Mesothelial cell of epicardium (in vitro differentiated cells): ENCODE measurements around the gene UGT1A6. TPM values are rescaled to one million over a fixed set of nuclear protein-coding genes. Genes with fewer than 3 reads are reported as not detected.
"Not testable (repeated sequence)": the region's sequence is repeated elsewhere in the genome, so short reads cannot be mapped to it uniquely, and the experiment has no call there.

ENCODE experiments used
- DNase-seq, 2 experiments: peaks; one replicate each; pipeline ENCODE4 v3.0.0; 2021; ENCODE audit warnings: low spot score in 2 of 2; ENCODE audit not compliant: unreplicated experiment in 2 of 2
- H3K27ac Mint-ChIP-seq: 2 replicates; pipeline ENCODE4 v1.8.0; 2021; ENCODE audit warnings: mixed read lengths
- H3K27me3 Mint-ChIP-seq: 2 replicates; pipeline ENCODE4 v1.8.0; 2021; ENCODE audit warnings: low read depth, mixed read lengths
- H3K36me3 Mint-ChIP-seq: 2 replicates; pipeline ENCODE4 v1.8.0; 2021; ENCODE audit warnings: mixed read lengths
- H3K4me1 Mint-ChIP-seq: 2 replicates; pipeline ENCODE4 v1.8.0; 2021; ENCODE audit warnings: mixed read lengths
- H3K4me3 Mint-ChIP-seq: 2 replicates; pipeline ENCODE4 v1.8.0; 2021; ENCODE audit warnings: mild to moderate bottlenecking, moderate library complexity, mixed read lengths
- H3K9me3 Mint-ChIP-seq: 2 replicates; pipeline ENCODE4 v1.8.0; 2021; ENCODE audit warnings: mixed read lengths
- total RNA-seq: library from RNA; stranded (reverse); gene quantifications from 3 replicates; pipeline ENCODE4 v1.2.1, GENCODE V29; 2021
- TF ChIP-seq, protein P1 (sequence below): fragments of 200-600 bp; sonication (generic); IDR thresholded peaks from one replicate; pipeline ENCODE4 v1.5.0; 2021; ENCODE audit warnings: antibody characterized with exemption; ENCODE audit not compliant: unreplicated experiment

UGT1A6 gene
- total RNA-seq = not detected in 3 replicates

DNA sequence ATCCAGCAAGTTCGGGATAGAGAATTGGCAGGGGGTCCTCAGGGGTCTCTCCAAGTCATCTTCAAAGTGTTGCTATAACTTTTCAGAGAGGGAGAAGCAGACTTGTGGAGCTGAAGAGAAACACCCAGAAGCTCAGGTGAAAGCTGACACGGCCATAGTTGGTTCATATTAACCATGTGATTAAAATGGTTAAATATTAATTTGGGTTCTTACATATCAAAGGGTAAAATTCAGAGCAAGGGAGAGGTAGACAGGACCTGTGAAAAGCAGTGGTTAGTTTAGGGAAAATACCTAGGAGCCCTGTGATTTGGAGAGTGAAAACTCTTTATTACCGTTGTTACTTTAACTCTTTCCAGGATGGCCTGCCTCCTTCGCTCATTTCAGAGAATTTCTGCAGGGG is at the start of gene UGT1A6:
TSS of gene UGT1A6 (plus strand) at position 243 of the 400 bp plus-strand sequence. CDS start at position 358, 115 bp downstream.
- no peak within 1 kb of the TSS for H3K27ac Mint-ChIP-seq
- TF ChIP-seq, protein P1, sequence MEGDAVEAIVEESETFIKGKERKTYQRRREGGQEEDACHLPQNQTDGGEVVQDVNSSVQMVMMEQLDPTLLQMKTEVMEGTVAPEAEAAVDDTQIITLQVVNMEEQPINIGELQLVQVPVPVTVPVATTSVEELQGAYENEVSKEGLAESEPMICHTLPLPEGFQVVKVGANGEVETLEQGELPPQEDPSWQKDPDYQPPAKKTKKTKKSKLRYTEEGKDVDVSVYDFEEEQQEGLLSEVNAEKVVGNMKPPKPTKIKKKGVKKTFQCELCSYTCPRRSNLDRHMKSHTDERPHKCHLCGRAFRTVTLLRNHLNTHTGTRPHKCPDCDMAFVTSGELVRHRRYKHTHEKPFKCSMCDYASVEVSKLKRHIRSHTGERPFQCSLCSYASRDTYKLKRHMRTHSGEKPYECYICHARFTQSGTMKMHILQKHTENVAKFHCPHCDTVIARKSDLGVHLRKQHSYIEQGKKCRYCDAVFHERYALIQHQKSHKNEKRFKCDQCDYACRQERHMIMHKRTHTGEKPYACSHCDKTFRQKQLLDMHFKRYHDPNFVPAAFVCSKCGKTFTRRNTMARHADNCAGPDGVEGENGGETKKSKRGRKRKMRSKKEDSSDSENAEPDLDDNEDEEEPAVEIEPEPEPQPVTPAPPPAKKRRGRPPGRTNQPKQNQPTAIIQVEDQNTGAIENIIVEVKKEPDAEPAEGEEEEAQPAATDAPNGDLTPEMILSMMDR = no peak
- DNase-seq = no peak
- H3K9me3 Mint-ChIP-seq = peaks cover 4% of the 10 kb centered on the region
- H3K4me3 Mint-ChIP-seq = no peak within 1 kb of the TSS
- H3K4me1 Mint-ChIP-seq = peaks cover 2% of the 10 kb centered on the region
- H3K36me3 Mint-ChIP-seq = no peaks in the 10 kb centered on the region
- H3K27me3 Mint-ChIP-seq = peaks cover 9% of the 10 kb centered on the region

DNA sequence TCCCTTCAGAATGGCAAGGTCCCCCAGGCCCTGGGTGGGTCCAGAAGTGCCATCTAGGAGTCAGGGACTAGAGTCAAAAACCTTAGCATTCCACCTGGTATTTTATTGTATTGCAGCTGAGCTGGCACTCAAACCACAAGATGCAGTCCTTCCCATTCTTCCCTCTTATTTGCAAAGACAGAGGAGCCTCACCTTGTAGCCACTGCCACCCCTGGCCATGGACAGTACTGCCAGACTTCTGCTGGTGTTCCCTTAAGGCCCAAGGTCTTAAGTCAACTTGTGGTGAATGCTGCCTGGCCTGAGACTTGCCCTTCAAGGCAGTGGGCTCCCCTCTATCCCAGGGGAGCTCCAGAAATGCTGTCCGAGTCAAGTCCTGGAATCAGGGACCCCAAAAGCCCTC is 49.6 kb upstream of the UGT1A6 start:
- peaks cover 39% of the 10 kb centered on the region for H3K9me3 Mint-ChIP-seq
- H3K4me1 Mint-ChIP-seq = no peaks in the 10 kb centered on the region
- TF ChIP-seq, protein P1 = no peak
- H3K4me3 Mint-ChIP-seq = no peak overlapping the region
- no peaks in the 10 kb centered on the region for H3K36me3 Mint-ChIP-seq
- no peak overlapping the region for H3K27ac Mint-ChIP-seq
- no peak for DNase-seq
- peaks cover 11% of the 10 kb centered on the region for H3K27me3 Mint-ChIP-seq

DNA sequence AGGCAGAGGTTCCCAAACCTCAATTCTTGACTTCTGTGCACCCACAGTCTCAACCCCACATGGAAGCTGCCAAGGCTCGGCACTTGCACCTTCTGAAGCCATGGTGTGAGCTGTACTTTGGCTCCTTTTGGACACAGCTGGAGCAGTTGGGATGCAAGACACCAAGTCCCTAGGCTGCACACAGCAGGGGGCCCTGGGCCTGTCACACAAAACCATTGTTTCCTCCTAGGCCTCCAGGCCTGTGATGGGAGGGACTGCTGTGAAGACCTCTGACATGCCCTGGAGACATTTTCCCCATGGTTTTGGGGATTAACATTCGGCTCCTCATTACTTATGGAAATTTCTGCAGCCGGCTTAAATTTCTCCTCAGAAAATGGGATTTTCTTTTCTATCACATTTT is 46.7 kb upstream of the UGT1A6 start:
- H3K4me3 Mint-ChIP-seq, H3K36me3 Mint-ChIP-seq, H3K27ac Mint-ChIP-seq, H3K4me1 Mint-ChIP-seq, DNase-seq, H3K27me3 Mint-ChIP-seq: not testable (repeated sequence)
- H3K9me3 Mint-ChIP-seq = peaks cover 39% of the 10 kb centered on the region

DNA sequence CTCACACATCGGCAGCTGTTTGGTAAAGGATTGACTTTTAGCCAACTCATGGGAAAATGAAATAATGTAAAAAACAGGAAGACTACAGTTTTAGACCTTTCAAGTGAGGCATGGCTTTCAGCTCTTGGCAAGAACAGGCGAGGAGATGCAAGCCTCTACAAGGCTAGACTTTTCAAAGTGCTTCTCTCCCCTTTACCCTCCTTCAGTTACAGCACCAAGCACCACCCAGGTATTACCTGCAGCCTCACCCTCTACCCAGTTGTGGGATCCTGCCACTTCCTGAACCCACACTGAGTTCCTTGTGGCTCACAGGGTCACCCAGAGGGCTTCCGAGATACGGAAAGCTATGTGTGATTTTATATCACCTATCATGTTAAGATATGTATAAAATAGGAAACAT is 41.7 kb upstream of the UGT1A6 start:
- Mint-ChIP-seq H3K4me1 (no peaks in the 10 kb centered on the region), H3K4me3 (no peak overlapping the region), H3K36me3 (no peaks in the 10 kb centered on the region), H3K27ac (no peak overlapping the region), H3K9me3 (peaks cover 17% of the 10 kb centered on the region), H3K27me3 (peaks cover 32% of the 10 kb centered on the region)
- TF ChIP-seq, protein P1 = no peak
- no peak for DNase-seq

DNA sequence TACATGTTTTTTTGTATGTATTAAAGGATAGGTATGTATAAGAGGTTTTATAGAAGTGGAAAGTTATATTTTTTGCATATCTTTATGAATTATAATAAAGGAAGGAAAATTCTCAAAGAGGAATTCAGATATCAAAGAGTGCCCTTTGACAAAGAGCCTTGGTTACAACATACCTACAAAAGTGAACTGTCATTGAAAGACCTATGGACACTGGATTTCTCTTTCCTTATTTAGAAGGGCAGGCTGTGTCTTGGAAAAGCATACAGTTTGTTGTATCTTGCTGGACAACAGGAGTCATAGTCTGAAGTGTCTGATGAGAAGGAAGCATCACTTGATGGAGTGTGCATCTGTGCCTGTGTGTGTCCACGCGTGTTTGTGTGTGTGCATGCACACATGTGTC is 41.3 kb upstream of the UGT1A6 start:
- no peak overlapping the region for H3K27ac Mint-ChIP-seq

DNA sequence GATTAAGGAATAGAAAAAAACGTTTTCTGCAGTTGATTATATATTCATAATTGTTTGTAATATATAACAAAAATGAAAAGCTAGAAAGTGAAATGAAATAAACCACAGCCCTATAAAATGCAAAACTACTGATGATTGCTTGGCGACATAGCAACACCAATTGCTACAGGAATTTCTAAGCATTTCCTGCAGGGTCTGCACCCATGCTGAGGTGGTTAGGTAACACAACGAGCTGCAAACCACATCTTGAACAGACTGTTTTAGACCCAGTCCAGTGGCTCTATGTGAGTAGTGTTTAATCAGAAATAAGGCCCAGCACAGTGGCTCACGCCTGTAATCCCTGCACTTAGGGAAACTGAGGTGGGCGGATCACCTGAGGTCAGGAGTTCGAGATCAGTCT is 38.2 kb upstream of the UGT1A6 start:
- H3K36me3 Mint-ChIP-seq = no peaks in the 10 kb centered on the region
- no peaks in the 10 kb centered on the region for H3K4me1 Mint-ChIP-seq
- H3K27ac Mint-ChIP-seq = no peak overlapping the region
- peaks cover 57% of the 10 kb centered on the region for H3K27me3 Mint-ChIP-seq
- H3K9me3 Mint-ChIP-seq = no peaks in the 10 kb centered on the region
- TF ChIP-seq, protein P1 = no peak
- no peak overlapping the region for H3K4me3 Mint-ChIP-seq
- DNase-seq = no peak

More for the DNA sequence above, 41.3 kb upstream of the UGT1A6 start:
- Mint-ChIP-seq H3K4me3 (no peak overlapping the region), H3K27me3 (peaks cover 33% of the 10 kb centered on the region), H3K9me3 (peaks cover 15% of the 10 kb centered on the region), H3K36me3 (no peaks in the 10 kb centered on the region), H3K4me1 (no peaks in the 10 kb centered on the region)
- TF ChIP-seq, protein P1 = no peak
- DNase-seq = no peak
